Parathyroid adenoma (tissue), 2 donors: ENCODE data around the gene SIPA1L3.

Experiments used
- H2AFZ ChIP-seq: fragments of 300-600 bp; sonication (generic); one replicate; pipeline ENCODE4 v1.7.0; 2017; ENCODE audit warnings: antibody characterized with exemption, mild to moderate bottlenecking
- H3K27ac ChIP-seq: fragments of 300-600 bp; sonication (generic); one replicate; pipeline ENCODE4 v1.7.0; 2017
- H3K27me3 ChIP-seq: fragments of 300-600 bp; sonication (generic); one replicate; pipeline ENCODE4 v1.7.0; 2017; ENCODE audit warnings: low read length; ENCODE audit not compliant: control insufficient read depth, insufficient read depth
- H3K36me3 ChIP-seq: fragments of 300-600 bp; sonication (generic); one replicate; pipeline ENCODE4 v1.7.0; 2017; ENCODE audit warnings: low read length; ENCODE audit not compliant: control insufficient read depth, insufficient read depth
- H3K4me1 ChIP-seq: fragments of 300-600 bp; sonication (generic); one replicate; pipeline ENCODE4 v1.7.0; 2017; ENCODE audit warnings: control low read depth
- H3K4me2 ChIP-seq: fragments of 300-600 bp; sonication (generic); one replicate; pipeline ENCODE4 v1.7.0; 2017; ENCODE audit warnings: low read length
- H3K4me3 ChIP-seq: fragments of 300-600 bp; sonication (generic); one replicate; pipeline ENCODE4 v1.7.0; 2017; ENCODE audit warnings: low read depth, low read length
- H3K79me2 ChIP-seq: fragments of 300-600 bp; sonication (generic); one replicate; pipeline ENCODE4 v1.7.0; 2017; ENCODE audit warnings: control low read depth
- H3K9ac ChIP-seq: fragments of 300-600 bp; sonication (generic); one replicate; pipeline ENCODE4 v1.7.0; 2017; ENCODE audit warnings: mild to moderate bottlenecking
- H3K9me3 ChIP-seq: fragments of 300-600 bp; sonication (generic); one replicate; pipeline ENCODE4 v1.7.0; 2017; ENCODE audit warnings: low read length; ENCODE audit not compliant: control insufficient read depth
- TF ChIP-seq, protein P1 (sequence below): fragments of 300-600 bp; sonication (generic); IDR thresholded peaks from one replicate; pipeline ENCODE4 v1.7.0; 2017; ENCODE audit warnings: antibody characterized with exemption, mild to moderate bottlenecking
- donor health status: primary hyperparathyroidism.

The SIPA1L3 gene

DNA sequence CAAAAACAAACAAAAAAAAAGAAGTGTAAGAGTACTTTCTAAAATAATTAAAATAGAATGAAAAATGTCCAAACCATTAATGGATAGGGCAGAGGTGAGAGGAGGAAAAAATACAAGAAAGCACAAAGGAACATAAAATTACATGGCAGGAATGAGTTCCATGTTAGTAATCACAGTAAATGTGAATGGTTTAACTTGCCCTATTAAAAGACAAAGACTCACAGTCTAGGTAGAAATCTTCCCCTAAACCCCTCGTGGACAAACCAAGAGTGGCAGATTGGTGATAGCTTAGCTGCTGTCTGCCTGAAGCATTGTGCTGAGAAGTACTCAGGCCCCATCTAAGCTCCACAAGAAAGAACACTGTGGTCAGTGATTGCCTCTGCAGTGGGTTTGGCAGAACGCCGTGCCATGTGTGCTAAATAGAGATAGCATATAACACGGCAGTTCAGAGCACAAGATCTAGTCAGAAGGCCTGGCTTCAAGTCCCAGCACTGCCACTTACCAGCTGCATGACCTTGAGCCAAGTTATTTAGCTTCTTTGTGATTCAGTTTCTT lies 213.5 kb downstream of the SIPA1L3 start:
- H3K36me3 ChIP-seq = no peaks in the 10 kb centered on the region
- no peaks in the 10 kb centered on the region for H3K9me3 ChIP-seq

GRCh38 chr19:38122402-38123093 lies 215.5 kb downstream of the SIPA1L3 start:
- H3K79me2 ChIP-seq = no peaks in the 10 kb centered on the region
- H2AFZ ChIP-seq = no peak overlapping the region
- H3K27ac ChIP-seq = no peak overlapping the region
- H3K4me1 ChIP-seq = no peaks in the 10 kb centered on the region
- no peak overlapping the region for H3K9ac ChIP-seq
- no peak overlapping the region for H3K4me2 ChIP-seq
- no peak overlapping the region for H3K4me3 ChIP-seq
- no peaks in the 10 kb centered on the region for H3K9me3 ChIP-seq
- H3K36me3 ChIP-seq = no peaks in the 10 kb centered on the region
- TF ChIP-seq, protein P1, sequence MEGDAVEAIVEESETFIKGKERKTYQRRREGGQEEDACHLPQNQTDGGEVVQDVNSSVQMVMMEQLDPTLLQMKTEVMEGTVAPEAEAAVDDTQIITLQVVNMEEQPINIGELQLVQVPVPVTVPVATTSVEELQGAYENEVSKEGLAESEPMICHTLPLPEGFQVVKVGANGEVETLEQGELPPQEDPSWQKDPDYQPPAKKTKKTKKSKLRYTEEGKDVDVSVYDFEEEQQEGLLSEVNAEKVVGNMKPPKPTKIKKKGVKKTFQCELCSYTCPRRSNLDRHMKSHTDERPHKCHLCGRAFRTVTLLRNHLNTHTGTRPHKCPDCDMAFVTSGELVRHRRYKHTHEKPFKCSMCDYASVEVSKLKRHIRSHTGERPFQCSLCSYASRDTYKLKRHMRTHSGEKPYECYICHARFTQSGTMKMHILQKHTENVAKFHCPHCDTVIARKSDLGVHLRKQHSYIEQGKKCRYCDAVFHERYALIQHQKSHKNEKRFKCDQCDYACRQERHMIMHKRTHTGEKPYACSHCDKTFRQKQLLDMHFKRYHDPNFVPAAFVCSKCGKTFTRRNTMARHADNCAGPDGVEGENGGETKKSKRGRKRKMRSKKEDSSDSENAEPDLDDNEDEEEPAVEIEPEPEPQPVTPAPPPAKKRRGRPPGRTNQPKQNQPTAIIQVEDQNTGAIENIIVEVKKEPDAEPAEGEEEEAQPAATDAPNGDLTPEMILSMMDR = no peak
- no peaks in the 10 kb centered on the region for H3K27me3 ChIP-seq

More for the DNA sequence above, 213.5 kb downstream of the SIPA1L3 start:
- H3K4me2 ChIP-seq = no peak overlapping the region
- no peaks in the 10 kb centered on the region for H3K27me3 ChIP-seq
- H3K4me3 ChIP-seq = no peak overlapping the region
- no peaks in the 10 kb centered on the region for H3K79me2 ChIP-seq
- no peak overlapping the region for H3K9ac ChIP-seq
- TF ChIP-seq, protein P1 = no peak
- H3K27ac ChIP-seq = no peak overlapping the region
- no peaks in the 10 kb centered on the region for H3K4me1 ChIP-seq
- no peak overlapping the region for H2AFZ ChIP-seq

GRCh38 chr19:38125238-38125637 lies 218.2 kb downstream of the SIPA1L3 start:
- H3K9me3 ChIP-seq = no peaks in the 10 kb centered on the region
- no peak overlapping the region for H2AFZ ChIP-seq
- H3K4me2 ChIP-seq = no peak overlapping the region
- no peak overlapping the region for H3K27ac ChIP-seq
- H3K36me3 ChIP-seq = no peaks in the 10 kb centered on the region
- no peak overlapping the region for H3K4me3 ChIP-seq
- no peaks in the 10 kb centered on the region for H3K4me1 ChIP-seq
- no peaks in the 10 kb centered on the region for H3K27me3 ChIP-seq
- no peaks in the 10 kb centered on the region for H3K79me2 ChIP-seq
- no peak overlapping the region for H3K9ac ChIP-seq
- TF ChIP-seq, protein P1 = no peak

GRCh38 chr19:38130399-38130798 lies 223.4 kb downstream of the SIPA1L3 start:
- no peaks in the 10 kb centered on the region for H3K79me2 ChIP-seq
- no peaks in the 10 kb centered on the region for H3K27me3 ChIP-seq
- H2AFZ ChIP-seq = no peak overlapping the region
- no peaks in the 10 kb centered on the region for H3K9me3 ChIP-seq
- no peak overlapping the region for H3K4me3 ChIP-seq
- no peak overlapping the region for H3K27ac ChIP-seq
- no peaks in the 10 kb centered on the region for H3K36me3 ChIP-seq
- no peak overlapping the region for H3K4me2 ChIP-seq
- no peak overlapping the region for H3K9ac ChIP-seq
- no peaks in the 10 kb centered on the region for H3K4me1 ChIP-seq
- TF ChIP-seq, protein P1 = no peak

GRCh38 chr19:38132781-38133180 lies 225.8 kb downstream of the SIPA1L3 start:
- Histone ChIP-seq H3K27me3 (no peaks in the 10 kb centered on the region), H3K4me1 (no peaks in the 10 kb centered on the region), H2AFZ (no peak overlapping the region), H3K4me2 (no peak overlapping the region), H3K9ac (no peak overlapping the region), H3K79me2 (no peaks in the 10 kb centered on the region), H3K36me3 (no peaks in the 10 kb centered on the region), H3K27ac (no peak overlapping the region), H3K9me3 (no peaks in the 10 kb centered on the region), H3K4me3 (no peak overlapping the region)
- TF ChIP-seq, protein P1 = no peak
